Testis (tissue), 3 donors: Measurements from ENCODE around the gene PCDHGA11. TPM values are rescaled to one million over a fixed set of nuclear protein-coding genes. Genes with fewer than 3 reads are reported as not detected.
A peak's percentile ranks its signal among the peaks of the same experiment; 100 is the strongest.
"Not testable (repeated sequence)": the region's sequence is repeated elsewhere in the genome, so short reads cannot be mapped to it uniquely, and the experiment has no call there.

ENCODE experiments used
- DNase-seq: peaks from one replicate; pipeline ENCODE4 v3.0.0-alpha.2; 2019
- H3K27ac ChIP-seq, 2 donors: fragments of 200-600 bp; sonication (generic); one replicate each; pipeline ENCODE4 v1.5.1; 2019
- H3K27me3 ChIP-seq: fragments of 200-600 bp; sonication (generic); one replicate; pipeline ENCODE4 v1.5.1; 2019
- H3K36me3 ChIP-seq: fragments of 200-600 bp; sonication (generic); one replicate; pipeline ENCODE4 v1.5.1; 2017; ENCODE audit warnings: low read depth; ENCODE audit errors: missing control alignments
- H3K4me1 ChIP-seq: fragments of 200-600 bp; sonication (generic); one replicate; pipeline ENCODE4 v1.5.1; 2019
- H3K4me3 ChIP-seq, 2 donors: fragments of 200-600 bp; sonication (generic); one replicate each; pipeline ENCODE4 v1.5.1; 2017 to 2019
- H3K9me3 ChIP-seq: fragments of 200-600 bp; sonication (generic); one replicate; pipeline ENCODE4 v1.5.1; 2017
- CTCF ChIP-seq, 3 experiments: fragments of 450-650 bp in 2 of 3; fragments of 200-600 bp in 1 of 3; sonication (generic) in 1 of 3; IDR thresholded peaks; one replicate each; pipeline ENCODE4 v1.5.1; 2016 to 2019; ENCODE audit warnings: antibody characterized with exemption in 3 of 3, mild to moderate bottlenecking in 2 of 3, moderate library complexity in 1 of 3
- POLR2A ChIP-seq: fragments of 450-650 bp; IDR thresholded peaks from one replicate; pipeline ENCODE4 v1.6.1; 2017; ENCODE audit warnings: antibody characterized with exemption, mild to moderate bottlenecking, moderate library complexity
- WGBS, 2 donors: methylation state at CpG; one replicate each; pipeline ENCODE4 v1.1.5; 2018; 5-methylcytosine and 5-hydroxymethylcytosine counted together
- intact Hi-C: fragments of 100-400 bp; cut with DNase I; formaldehyde crosslinking; loops from one replicate; pipeline ENCODE4 v1.15.1; 2023; ENCODE audit warnings: low total_unique reads
- polyA plus RNA-seq: library from polyadenylated mRNA; stranded (reverse); fragments of 350-450 nt; fragmentation: Illumina TruSeq; extraction: RNeasy Lipid Tissue Mini Kit (QIAGEN cat#74804); gene quantifications from one replicate; pipeline ENCODE4 v1.2.3, GENCODE V29; 2014; ENCODE audit warnings: low read depth, low replicate concordance; ENCODE audit not compliant: insufficient read depth
- total RNA-seq, 2 donors: library from RNA; depleted of rRNA; stranded (reverse); fragments of >200 nt; gene quantifications; one replicate each; pipeline ENCODE4 v1.2.3, GENCODE V29; 2016

The PCDHGA11 gene
- total and polyA plus RNA-seq, 3 donors from 2014 or later = 0.83 to 9.1 (median 8.4) TPM

- WGBS, 2 donors = 4 to 5% methylated on average over 21 to 28 of the region's 43 CpGs
- H3K27me3 ChIP-seq, H3K27ac ChIP-seq, H3K36me3 ChIP-seq, H3K9me3 ChIP-seq, intact Hi-C loops, H3K4me1 ChIP-seq: not testable (repeated sequence)
- peak; percentile 78 for DNase-seq
- peak; percentile 55 to 67 (median 59) for TF ChIP-seq CTCF (IDR thresholded peaks at IDR 0.05)
- peak within 1 kb of the TSS in 1 of 2 donors; percentile 33 for H3K4me3 ChIP-seq
Observed at GRCh38 chr5:141397756-141398551, 22.9 kb upstream of the PCDHGA11 start, which contains the start of gene PCDHGB5. Gene PCDHGB5, plus strand, starts transcription at chr5:141397947. Its CDS starts 181 bp downstream, at chr5:141398128.

- WGBS, 2 donors = 12 to 25% methylated on average over 15 of the region's 15 CpGs
- no peak for DNase-seq
- TF ChIP-seq CTCF (IDR thresholded peaks at IDR 0.05) (no peak), POLR2A (no peak)
- H3K4me3 ChIP-seq = no peak overlapping the region
- no peaks in the 10 kb centered on the region for H3K36me3 ChIP-seq
- intact Hi-C loops = no loop called here
- H3K9me3 ChIP-seq = no peaks in the 10 kb centered on the region
- H3K27me3 ChIP-seq = no peaks in the 10 kb centered on the region
- no peak overlapping the region for H3K27ac ChIP-seq
- no peaks in the 10 kb centered on the region for H3K4me1 ChIP-seq
Observed at GRCh38 chr5:141398608-141399007, 22.2 kb upstream of the PCDHGA11 start.

GRCh38 chr5:141399555-141400258 lies 21.1 kb upstream of the PCDHGA11 start:
- H3K27me3 ChIP-seq = no peaks in the 10 kb centered on the region
- intact Hi-C loops = no loop called here
- no peaks in the 10 kb centered on the region for H3K9me3 ChIP-seq

GRCh38 chr5:141402553-141403243 lies 18.2 kb upstream of the PCDHGA11 start, which contains the start of gene PCDHGA9:
Gene PCDHGA9, plus strand, starts transcription at chr5:141402778. Its CDS starts 175 bp downstream, at chr5:141402953.
- TF ChIP-seq POLR2A (no peak), CTCF (IDR thresholded peaks at IDR 0.05) (peak in 1 of 3 experiments; percentile 9)
- no peak within 1 kb of the TSS for H3K27ac ChIP-seq
- intact Hi-C loops = no loop called here
- no peak for DNase-seq
- no peaks in the 10 kb centered on the region for H3K4me1 ChIP-seq
- no peaks in the 10 kb centered on the region for H3K27me3 ChIP-seq
- H3K36me3 ChIP-seq = no peaks in the 10 kb centered on the region
- H3K9me3 ChIP-seq = no peaks in the 10 kb centered on the region
- peak within 1 kb of the TSS in 1 of 2 donors; percentile 0 for H3K4me3 ChIP-seq
- 6 to 14% methylated on average over 16 to 27 of the region's 27 CpGs for WGBS, 2 donors

More at GRCh38 chr5:141399555-141400258, 21.1 kb upstream of the PCDHGA11 start:
- no peak for DNase-seq
- WGBS, 2 donors = 19 to 35% methylated on average over 4 to 55 of the region's 61 CpGs
- TF ChIP-seq POLR2A (no peak), CTCF (IDR thresholded peaks at IDR 0.05) (no peak)
- Histone ChIP-seq H3K4me3 (peak overlapping the region in 1 of 2 donors; percentile 7), H3K36me3 (no peaks in the 10 kb centered on the region), H3K27ac (no peak overlapping the region), H3K4me1 (no peaks in the 10 kb centered on the region)
